Liver (tissue), 9 donors: ENCODE results near the gene SLC26A11. TPM values are rescaled to one million over a fixed set of nuclear protein-coding genes. Genes with fewer than 3 reads are reported as not detected.

Source experiments
- DNase-seq: peaks from one replicate; pipeline ENCODE4 v3.0.0-alpha.2; 2017; ENCODE audit warnings: low spot score
- H3K27ac ChIP-seq, 2 donors: one replicate each; pipeline ENCODE4 v1.7.0; 2013; ENCODE audit warnings: inconsistent platforms in 2 of 2, low read length in 2 of 2, control low read depth in 1 of 2, low read depth in 1 of 2, mild to moderate bottlenecking in 1 of 2
- H3K27me3 ChIP-seq, 4 donors: one replicate each; pipeline versions ENCODE4 v1.6.1 to v1.7.0; 2013; ENCODE audit warnings: low read length in 3 of 4, inconsistent platforms in 1 of 4, mild to moderate bottlenecking in 1 of 4, moderate library complexity in 1 of 4; ENCODE audit not compliant: control insufficient read depth in 4 of 4, insufficient read depth in 4 of 4
- H3K36me3 ChIP-seq, 4 donors: one replicate each; pipeline versions ENCODE4 v1.6.1 to v1.7.0; 2013; ENCODE audit warnings: low read length in 3 of 4, mild to moderate bottlenecking in 3 of 4, low read depth in 1 of 4, moderate library complexity in 1 of 4; ENCODE audit not compliant: control insufficient read depth in 4 of 4, insufficient read depth in 3 of 4
- H3K4me1 ChIP-seq, 4 donors: one replicate each; pipeline versions ENCODE4 v1.6.1 to v1.7.0; 2013; ENCODE audit warnings: low read length in 3 of 4, mild to moderate bottlenecking in 3 of 4, moderate library complexity in 1 of 4; ENCODE audit not compliant: control insufficient read depth in 4 of 4, insufficient read depth in 4 of 4
- H3K4me3 ChIP-seq, 3 donors: one replicate each; pipeline versions ENCODE4 v1.6.1 to v1.7.0; 2013; ENCODE audit warnings: low read length in 3 of 3, control low read depth in 1 of 3, low read depth in 1 of 3, mild to moderate bottlenecking in 1 of 3
- H3K9ac ChIP-seq, 2 donors: one replicate each; pipeline ENCODE4 v1.7.0; 2013; ENCODE audit warnings: low read length in 2 of 2, mild to moderate bottlenecking in 2 of 2, moderate library complexity in 2 of 2, control low read depth in 1 of 2, low read depth in 1 of 2
- H3K9me3 ChIP-seq, 4 donors: one replicate each; pipeline versions ENCODE4 v1.6.1 to v1.7.0; 2013; ENCODE audit warnings: low read length in 3 of 4; ENCODE audit not compliant: control insufficient read depth in 4 of 4
- CTCF ChIP-seq: fragments of 150-350 bp; IDR thresholded peaks from 2 replicates; pipeline ENCODE4 v1.5.1; 2017; ENCODE audit warnings: improper control_type of control experiment, low read depth, low read length; ENCODE audit not compliant: missing input control
- EGR1 ChIP-seq, 2 donors: IDR thresholded peaks; 2 replicates each; pipeline ENCODE4 v1.6.1; 2016 to 2018; ENCODE audit warnings: antibody characterized with exemption in 2 of 2, low read depth in 2 of 2
- FOXA1 ChIP-seq: IDR thresholded peaks from 2 replicates; pipeline ENCODE4 v1.6.1; 2016; ENCODE audit warnings: antibody characterized with exemption
- FOXA2 ChIP-seq: IDR thresholded peaks from 2 replicates; pipeline ENCODE4 v1.6.1; 2016; ENCODE audit warnings: antibody characterized with exemption
- GABPA ChIP-seq, 2 donors: IDR thresholded peaks in 1 of 2; conservative IDR thresholded peaks in 1 of 2; 2 replicates each; pipeline ENCODE4 v1.6.1; 2016; ENCODE audit warnings: antibody characterized with exemption in 2 of 2, mild to moderate bottlenecking in 1 of 2, moderate library complexity in 1 of 2
- HNF4A ChIP-seq, 2 donors: conservative IDR thresholded peaks; 2 replicates each; pipeline ENCODE4 v1.6.1; 2016; ENCODE audit warnings: antibody characterized with exemption in 2 of 2, mild to moderate bottlenecking in 2 of 2
- JUND ChIP-seq, 2 donors: IDR thresholded peaks; 2 replicates each; pipeline ENCODE4 v1.6.1; 2016; ENCODE audit warnings: antibody characterized with exemption in 2 of 2
- NR2F2 ChIP-seq: IDR thresholded peaks from 2 replicates; pipeline ENCODE4 v1.6.1; 2016; ENCODE audit warnings: antibody characterized with exemption
- RAD21 ChIP-seq, 2 donors: IDR thresholded peaks; 2 replicates each; pipeline ENCODE4 v1.6.1; 2016; ENCODE audit warnings: antibody characterized with exemption in 2 of 2, mild to moderate bottlenecking in 2 of 2
- REST ChIP-seq: IDR thresholded peaks from 2 replicates; pipeline ENCODE4 v1.6.1; 2016; ENCODE audit warnings: antibody characterized with exemption, mild to moderate bottlenecking
- RXRA ChIP-seq, 2 donors: IDR thresholded peaks; 2 replicates each; pipeline ENCODE4 v1.6.1; 2017 to 2018; ENCODE audit warnings: antibody characterized with exemption in 2 of 2, mild to moderate bottlenecking in 1 of 2
- SP1 ChIP-seq: IDR thresholded peaks from 2 replicates; pipeline ENCODE4 v1.6.1; 2018; ENCODE audit warnings: antibody characterized with exemption, mild to moderate bottlenecking
- TAF1 ChIP-seq: conservative IDR thresholded peaks from 2 replicates; pipeline ENCODE4 v1.6.1; 2016; ENCODE audit warnings: antibody characterized with exemption, mild to moderate bottlenecking
- ZBTB33 ChIP-seq: IDR thresholded peaks from 2 replicates; pipeline ENCODE4 v1.6.1; 2016; ENCODE audit warnings: antibody characterized with exemption
- WGBS: extraction: QIAGEN DNeasy Blood & Tissue Kit; methylation state at CpG from one replicate; pipeline ENCODE4 v1.1.7; 2013; 5-methylcytosine and 5-hydroxymethylcytosine counted together
- polyA plus RNA-seq, 2 donors: library from polyadenylated mRNA; stranded (reverse) in 1 of 2; unstranded in 1 of 2; fragments of 200-250 nt in 1 of 2; fragments of >200 nt in 1 of 2; fragmentation: Nextera tagmentation in 1 of 2; extraction: Ambion mirVana in 1 of 2; gene quantifications; one replicate each; pipeline versions ENCODE4 v1.2.1 to v1.2.3, GENCODE V29; 2013 to 2015
- total RNA-seq, 2 donors: library from RNA; depleted of rRNA; stranded (reverse); fragments of >200 nt; gene quantifications; one replicate each; pipeline ENCODE4 v1.2.3, GENCODE V29; 2014
- donor health status: healthy.
- donor health status: healthy.
- donor health status: healthy.
- donor health status: healthy.
- donor health status: healthy.

SLC26A11 gene
- total and polyA plus RNA-seq, 4 donors, result 3.3 to 8.2 (median 5.6) TPM

- no peaks in the 10 kb centered on the region for H3K9me3 ChIP-seq
- H3K27ac ChIP-seq, result no peak overlapping the region
- H3K36me3 ChIP-seq, result peaks cover 17 to 48% (median 31%) of the 10 kb centered on the region in 4 donors
- 89% methylated on average over 22 of the region's 22 CpGs for WGBS
- no peak overlapping the region for H3K9ac ChIP-seq
- no peak overlapping the region for H3K4me3 ChIP-seq
- no peaks in the 10 kb centered on the region for H3K4me1 ChIP-seq
- TF ChIP-seq GABPA (IDR thresholded peaks at IDR 0.05 in 1 of 2, conservative IDR thresholded peaks at IDR 0.05 in 1 of 2), result no peak
- TF ChIP-seq CTCF, result no peak
- TF ChIP-seq EGR1 (IDR thresholded peaks at IDR 0.05; ENCODE audit: low read depth in 2 of 2), result no peak
- no peak for TF ChIP-seq FOXA1
- TF ChIP-seq HNF4A (conservative IDR thresholded peaks at IDR 0.05), result no peak
- no peak for TF ChIP-seq NR2F2
- no peak for TF ChIP-seq REST
- no peak for TF ChIP-seq ZBTB33
- TF ChIP-seq FOXA2, result no peak
- no peak for TF ChIP-seq SP1
- no peak for TF ChIP-seq RXRA (IDR thresholded peaks at IDR 0.05)
- no peak for TF ChIP-seq RAD21 (IDR thresholded peaks at IDR 0.05)
- TF ChIP-seq JUND (IDR thresholded peaks at IDR 0.05), result no peak
- H3K27me3 ChIP-seq, result no peaks in the 10 kb centered on the region
- DNase-seq, result no peak
Measured at GRCh38 chr17:80287806-80288567, 67.8 kb downstream of the SLC26A11 start.

- no peaks in the 10 kb centered on the region for H3K27me3 ChIP-seq
Measured at GRCh38 chr17:80289616-80290015, 69.4 kb downstream of the SLC26A11 start.

More at GRCh38 chr17:80289616-80290015, 69.4 kb downstream of the SLC26A11 start:
- Histone ChIP-seq H3K4me3 (no peak overlapping the region), H3K9ac (no peak overlapping the region), H3K4me1 (no peaks in the 10 kb centered on the region), H3K9me3 (no peaks in the 10 kb centered on the region), H3K27ac (no peak overlapping the region), H3K36me3 (peaks cover 19 to 58% (median 34%) of the 10 kb centered on the region in 4 donors)
- no peak for TF ChIP-seq RAD21 (IDR thresholded peaks at IDR 0.05)
- no peak for TF ChIP-seq GABPA (IDR thresholded peaks at IDR 0.05 in 1 of 2, conservative IDR thresholded peaks at IDR 0.05 in 1 of 2)
- no peak for TF ChIP-seq NR2F2
- TF ChIP-seq TAF1, result no peak
- TF ChIP-seq SP1, result no peak
- WGBS, result 73% methylated on average over 6 of the region's 6 CpGs
- no peak for DNase-seq
